ENCODE measurements around the gene CXCL11.
"Not testable (repeated sequence)": the region's sequence is repeated elsewhere in the genome, so short reads cannot be mapped to it uniquely, and the experiment has no call there.

CXCL11 gene

DNA sequence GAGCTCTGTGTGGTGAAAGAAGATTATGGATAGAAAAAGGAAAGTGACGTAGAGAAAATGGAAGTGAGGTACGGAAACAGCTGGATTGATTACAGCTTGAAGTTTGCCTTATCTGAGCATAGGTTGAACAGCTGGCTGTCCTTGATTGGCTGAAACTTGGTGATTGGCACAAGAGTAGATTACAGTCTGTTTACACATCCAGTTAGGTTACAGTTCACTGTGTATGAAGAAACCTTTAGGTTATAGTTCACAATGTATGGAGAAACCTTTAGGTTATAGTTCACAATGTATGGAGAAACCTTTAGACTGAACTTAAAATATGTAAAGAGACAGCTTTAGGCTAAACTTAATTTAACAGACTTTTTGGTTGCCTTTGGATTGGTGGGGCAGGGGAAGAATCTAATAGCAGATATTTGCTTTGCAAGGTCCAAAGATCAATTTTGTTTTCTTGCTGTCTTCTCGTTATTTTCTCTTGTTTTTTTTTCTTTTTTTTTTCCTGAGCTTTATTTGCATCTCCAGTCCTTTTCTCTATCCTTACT, 23.1 kb upstream of the CXCL11 start:
- no peak for FAIRE-seq
- TF ChIP-seq, protein P1, sequence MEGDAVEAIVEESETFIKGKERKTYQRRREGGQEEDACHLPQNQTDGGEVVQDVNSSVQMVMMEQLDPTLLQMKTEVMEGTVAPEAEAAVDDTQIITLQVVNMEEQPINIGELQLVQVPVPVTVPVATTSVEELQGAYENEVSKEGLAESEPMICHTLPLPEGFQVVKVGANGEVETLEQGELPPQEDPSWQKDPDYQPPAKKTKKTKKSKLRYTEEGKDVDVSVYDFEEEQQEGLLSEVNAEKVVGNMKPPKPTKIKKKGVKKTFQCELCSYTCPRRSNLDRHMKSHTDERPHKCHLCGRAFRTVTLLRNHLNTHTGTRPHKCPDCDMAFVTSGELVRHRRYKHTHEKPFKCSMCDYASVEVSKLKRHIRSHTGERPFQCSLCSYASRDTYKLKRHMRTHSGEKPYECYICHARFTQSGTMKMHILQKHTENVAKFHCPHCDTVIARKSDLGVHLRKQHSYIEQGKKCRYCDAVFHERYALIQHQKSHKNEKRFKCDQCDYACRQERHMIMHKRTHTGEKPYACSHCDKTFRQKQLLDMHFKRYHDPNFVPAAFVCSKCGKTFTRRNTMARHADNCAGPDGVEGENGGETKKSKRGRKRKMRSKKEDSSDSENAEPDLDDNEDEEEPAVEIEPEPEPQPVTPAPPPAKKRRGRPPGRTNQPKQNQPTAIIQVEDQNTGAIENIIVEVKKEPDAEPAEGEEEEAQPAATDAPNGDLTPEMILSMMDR (IDR thresholded peaks at IDR 0.05; ENCODE audit: insufficient read depth, missing control alignments) = no peak
- DNase-seq (ENCODE audit: insufficient read length, low spot score) = no peak

- no peak for FAIRE-seq
- DNase-seq (ENCODE audit: insufficient read length, low spot score) = no peak
- TF ChIP-seq, protein P1 (IDR thresholded peaks at IDR 0.05; ENCODE audit: insufficient read depth, missing control alignments) = no peak
Measured at GRCh38 chr4:76058302-76058701, 22.4 kb upstream of the CXCL11 start.

- DNase-seq (ENCODE audit: insufficient read length, low spot score) (no peak), FAIRE-seq (no peak)
- TF ChIP-seq, protein P1 (IDR thresholded peaks at IDR 0.05; ENCODE audit: insufficient read depth, missing control alignments) = no peak
Measured at GRCh38 chr4:76055421-76055820, 19.6 kb upstream of the CXCL11 start.

- DNase-seq (ENCODE audit: insufficient read length, low spot score) (no peak), FAIRE-seq (no peak)
- TF ChIP-seq, protein P1 (IDR thresholded peaks at IDR 0.05; ENCODE audit: insufficient read depth, missing control alignments) = no peak
Measured at GRCh38 chr4:76055016-76055415, 19.1 kb upstream of the CXCL11 start.

DNA sequence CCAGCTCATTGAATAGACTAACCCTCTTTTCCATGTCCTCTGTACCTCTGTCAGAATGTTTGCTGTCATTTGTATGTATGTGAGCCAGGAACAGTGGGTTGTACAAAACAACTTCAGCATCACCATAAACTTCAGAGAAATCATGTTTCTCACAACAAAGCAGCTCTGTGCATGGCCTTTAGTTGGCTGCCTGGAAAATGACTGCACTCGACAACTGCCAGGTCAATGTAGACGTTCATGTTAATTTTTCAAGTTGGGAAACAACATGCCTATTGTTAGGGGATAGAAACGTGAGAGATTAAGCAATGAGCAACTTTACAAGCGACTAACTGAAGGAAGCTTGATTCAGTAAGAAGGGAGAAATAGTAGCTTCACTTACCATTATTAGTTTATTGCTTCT, 17.9 kb upstream of the CXCL11 start:
- TF ChIP-seq, protein P1 (IDR thresholded peaks at IDR 0.05; ENCODE audit: insufficient read depth, missing control alignments) = no peak
- FAIRE-seq (no peak), DNase-seq (ENCODE audit: insufficient read length, low spot score) (no peak)

GRCh38 chr4:76050560-76051050, 14.7 kb upstream of the CXCL11 start:
- not testable (repeated sequence) for FAIRE-seq; DNase-seq (ENCODE audit: insufficient read length, low spot score)

GRCh38 chr4:76049860-76050416, 14.1 kb upstream of the CXCL11 start:
- FAIRE-seq; DNase-seq (ENCODE audit: insufficient read length, low spot score): not testable (repeated sequence)

- not testable (repeated sequence) for DNase-seq (ENCODE audit: insufficient read length, low spot score); FAIRE-seq
Measured at GRCh38 chr4:76044686-76045085, 8.8 kb upstream of the CXCL11 start.

GRCh38 chr4:76043306-76043705, 7.4 kb upstream of the CXCL11 start:
- FAIRE-seq; DNase-seq (ENCODE audit: insufficient read length, low spot score): not testable (repeated sequence)

- not testable (repeated sequence) for DNase-seq (ENCODE audit: insufficient read length, low spot score); FAIRE-seq
Measured at GRCh38 chr4:76042241-76042998, 6.5 kb upstream of the CXCL11 start.
